Activated CD8-positive, alpha-beta T cell treated with anti-CD3 and anti-CD28 coated beads for 36 hours (primary cell): ENCODE data around the gene RIN1. TPM values are rescaled to one million over a fixed set of nuclear protein-coding genes. Genes with fewer than 3 reads are reported as not detected.

Source experiments
- ATAC-seq: fragments of 200-7000 bp; cut with Tn5 transposase; one replicate; pipeline ENCODE4 v1.10.0; 2021; ENCODE audit warnings: mild to moderate bottlenecking, moderate library complexity
- CTCF ChIA-PET: fragments of 350-600 bp; sonication (Branson Sonifier 250); formaldehyde crosslinking; loops from one replicate; lab custom pipeline; 2021; ENCODE audit warnings: antibody characterized with exemption; lab: Charles Lee
- POLR2A ChIA-PET: fragments of 350-600 bp; sonication (Branson Sonifier 250); formaldehyde crosslinking; loops from one replicate; lab custom pipeline; 2021; ENCODE audit warnings: antibody characterized with exemption; lab: Charles Lee
- DNase-seq: peaks from one replicate; pipeline ENCODE4 v3.0.0-alpha.2; 2020
- H3K27ac Mint-ChIP-seq: one replicate; pipeline ENCODE4 v1.8.0; 2021; ENCODE audit warnings: mild to moderate bottlenecking, mixed read lengths
- H3K27me3 Mint-ChIP-seq: one replicate; pipeline ENCODE4 v1.8.0; 2021; ENCODE audit warnings: mixed read lengths
- H3K36me3 Mint-ChIP-seq: one replicate; pipeline ENCODE4 v1.8.0; 2021; ENCODE audit warnings: low read depth, mixed read lengths
- H3K4me1 Mint-ChIP-seq: one replicate; pipeline ENCODE4 v1.8.0; 2021; ENCODE audit warnings: low read depth, mixed read lengths
- H3K4me3 Mint-ChIP-seq: one replicate; pipeline ENCODE4 v1.8.0; 2021; ENCODE audit warnings: mild to moderate bottlenecking, moderate library complexity, mixed read lengths
- H3K9me3 Mint-ChIP-seq: one replicate; pipeline ENCODE4 v1.8.0; 2021; ENCODE audit warnings: mixed read lengths
- intact Hi-C: fragments of 100-400 bp; cut with micrococcal nuclease; formaldehyde crosslinking; loops from one replicate; pipeline ENCODE4 v1.10.0; 2022
- total RNA-seq, 2 experiments: library from RNA; stranded (reverse); gene quantifications; one replicate each; pipeline ENCODE4 v1.2.3, GENCODE V29; 2021
- TF ChIP-seq, protein P1 (sequence below): fragments of 200-600 bp; IDR thresholded peaks from one replicate; pipeline ENCODE4 v1.8.0; 2022; ENCODE audit warnings: antibody characterized with exemption, mild to moderate bottlenecking

Gene RIN1
- total RNA-seq, 2 experiments from 2014 or later, result 1.1 to 1.6 TPM

DNA sequence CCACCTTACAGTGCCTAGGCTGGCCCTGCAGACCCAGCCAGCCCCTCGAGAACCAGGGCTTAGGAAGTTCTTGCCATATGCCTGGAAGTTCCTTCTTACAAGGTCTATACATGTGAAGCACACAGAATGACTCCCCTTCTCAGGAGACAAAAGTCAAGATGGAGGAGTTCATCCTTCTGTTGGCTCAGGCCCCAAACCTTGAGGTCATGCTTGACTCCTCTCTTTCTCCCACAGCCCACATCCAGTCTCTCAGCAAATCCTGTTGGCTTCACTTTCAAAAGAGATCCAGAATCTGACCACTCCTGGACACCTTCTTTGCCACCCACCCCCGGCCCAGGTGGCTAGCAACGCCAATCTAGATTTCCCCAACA is 17.6 kb downstream of the RIN1 start:
- H3K36me3 Mint-ChIP-seq, result peaks cover 12% of the 10 kb centered on the region
- TF ChIP-seq, protein P1, sequence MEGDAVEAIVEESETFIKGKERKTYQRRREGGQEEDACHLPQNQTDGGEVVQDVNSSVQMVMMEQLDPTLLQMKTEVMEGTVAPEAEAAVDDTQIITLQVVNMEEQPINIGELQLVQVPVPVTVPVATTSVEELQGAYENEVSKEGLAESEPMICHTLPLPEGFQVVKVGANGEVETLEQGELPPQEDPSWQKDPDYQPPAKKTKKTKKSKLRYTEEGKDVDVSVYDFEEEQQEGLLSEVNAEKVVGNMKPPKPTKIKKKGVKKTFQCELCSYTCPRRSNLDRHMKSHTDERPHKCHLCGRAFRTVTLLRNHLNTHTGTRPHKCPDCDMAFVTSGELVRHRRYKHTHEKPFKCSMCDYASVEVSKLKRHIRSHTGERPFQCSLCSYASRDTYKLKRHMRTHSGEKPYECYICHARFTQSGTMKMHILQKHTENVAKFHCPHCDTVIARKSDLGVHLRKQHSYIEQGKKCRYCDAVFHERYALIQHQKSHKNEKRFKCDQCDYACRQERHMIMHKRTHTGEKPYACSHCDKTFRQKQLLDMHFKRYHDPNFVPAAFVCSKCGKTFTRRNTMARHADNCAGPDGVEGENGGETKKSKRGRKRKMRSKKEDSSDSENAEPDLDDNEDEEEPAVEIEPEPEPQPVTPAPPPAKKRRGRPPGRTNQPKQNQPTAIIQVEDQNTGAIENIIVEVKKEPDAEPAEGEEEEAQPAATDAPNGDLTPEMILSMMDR, result no peak
- H3K9me3 Mint-ChIP-seq, result peaks cover 6% of the 10 kb centered on the region
- no peaks in the 10 kb centered on the region for H3K27me3 Mint-ChIP-seq
- peaks cover 61% of the 10 kb centered on the region for H3K4me1 Mint-ChIP-seq
- peak overlapping the region; percentile 80 for H3K4me3 Mint-ChIP-seq
- ChIA-PET CTCF (interaction anchor here (0.7 to 10.2 kb wide), 4 partner anchors 8 to 96 kb away, joined by 3 to 149 read pairs (median 72); partner anchors contain the start of gene RIN1), POLR2A (interaction anchor here (0.9 to 6.9 kb wide), 7 partner anchors 8 to 38 kb away, joined by 3 to 38 read pairs (median 6); partner anchors contain the start of genes BRMS1, RIN1 and YIF1A)
- H3K27ac Mint-ChIP-seq, result peak overlapping the region; percentile 96
- ATAC-seq (no peak), DNase-seq (no peak)
- intact Hi-C loops, result no loop called here

DNA sequence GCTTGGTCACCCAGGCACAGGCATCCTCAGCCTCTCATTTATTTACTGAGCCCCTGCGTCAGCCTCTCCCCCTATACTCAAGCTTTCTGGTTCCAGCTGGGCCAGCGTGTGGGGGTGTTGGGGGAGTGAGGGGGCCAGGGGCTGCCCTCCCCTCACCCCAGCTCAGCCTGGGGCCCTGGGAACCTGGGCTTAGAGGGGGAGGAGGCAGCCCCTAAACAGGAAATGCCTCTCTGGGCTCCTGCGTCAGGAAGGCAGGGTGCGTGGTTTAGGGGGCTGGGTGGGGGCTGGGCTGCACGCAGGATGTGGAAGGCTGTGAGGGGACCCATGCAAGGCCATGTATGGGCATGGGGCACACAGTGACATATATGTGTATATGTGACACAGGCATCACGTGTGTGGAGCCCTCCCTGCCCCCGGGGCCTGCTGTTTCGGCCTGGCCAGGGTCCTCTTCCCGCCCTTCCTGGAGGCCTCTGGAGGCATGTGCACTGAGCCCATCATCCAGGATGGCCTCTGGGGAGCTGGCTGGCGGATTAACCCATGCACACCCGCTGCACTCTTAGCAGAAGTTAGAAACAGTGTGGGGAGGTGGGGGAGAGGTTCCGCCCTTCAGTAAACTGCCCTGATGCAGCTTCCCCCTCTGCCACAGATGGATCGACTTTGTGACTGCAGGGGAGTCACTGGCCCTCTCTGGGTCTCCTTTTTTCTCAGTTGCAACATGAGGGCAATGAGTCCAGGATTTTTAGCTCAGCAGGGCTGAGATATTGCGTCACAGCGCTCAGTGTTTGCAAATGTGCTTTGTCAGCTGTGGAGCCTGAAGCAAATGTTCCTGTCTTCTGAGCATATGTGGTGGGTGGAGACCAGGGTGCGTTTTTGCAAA is 18.3 kb downstream of the RIN1 start:
- Mint-ChIP-seq H3K4me3 (peak overlapping the region; percentile 80), H3K9me3 (peaks cover 6% of the 10 kb centered on the region), H3K36me3 (peaks cover 12% of the 10 kb centered on the region), H3K4me1 (peaks cover 56% of the 10 kb centered on the region), H3K27ac (peak overlapping the region; percentile 96), H3K27me3 (no peaks in the 10 kb centered on the region)
- ChIA-PET CTCF (interaction anchor here (0.7 to 10.2 kb wide), 7 partner anchors 9 to 95 kb away, joined by 3 to 149 read pairs (median 3); partner anchors contain the start of gene RIN1), POLR2A (interaction anchor here (0.7 to 6.9 kb wide), 9 partner anchors 9 to 428 kb away, joined by 3 to 38 read pairs (median 4); partner anchors contain the start of genes BRMS1, CCDC85B, RIN1 and YIF1A)
- TF ChIP-seq, protein P1, result no peak
- peak; percentile 95 for DNase-seq
- peak; percentile 75 for ATAC-seq
- intact Hi-C loops, result no loop called here

DNA sequence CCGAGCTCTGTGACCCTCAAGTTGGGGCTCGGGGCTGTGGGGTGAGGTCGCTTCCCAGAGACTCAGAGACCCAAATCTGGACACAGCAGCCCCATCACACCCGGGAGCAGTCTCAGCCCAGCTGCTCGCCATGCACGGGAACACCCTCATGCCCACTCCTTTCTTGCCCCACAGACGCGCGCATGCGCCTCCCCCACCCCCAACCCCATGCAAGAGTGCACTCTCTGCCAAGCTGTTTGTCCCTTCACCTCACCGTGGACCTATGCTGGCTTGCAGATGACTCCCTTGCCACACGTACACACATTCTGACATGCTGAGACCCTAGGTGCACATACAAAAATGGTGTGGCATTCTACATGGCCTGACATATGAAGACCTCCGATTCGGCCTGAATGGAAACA is 18.9 kb downstream of the RIN1 start:
- DNase-seq (peak; percentile 82), ATAC-seq (peak; percentile 17)
- intact Hi-C loops, result no loop called here
- H3K4me1 Mint-ChIP-seq, result peaks cover 52% of the 10 kb centered on the region
- ChIA-PET CTCF (interaction anchor here (1.0 to 10.2 kb wide), 6 partner anchors 9 to 69 kb away, joined by 3 to 149 read pairs (median 8); partner anchors contain the start of gene RIN1), POLR2A (interaction anchor here (0.5 to 6.9 kb wide), 12 partner anchors 9 to 484 kb away, joined by 3 to 38 read pairs (median 3); partner anchors contain the start of genes B4GAT1, BRMS1, CCDC85B and RIN1)
- no peaks in the 10 kb centered on the region for H3K27me3 Mint-ChIP-seq
- TF ChIP-seq, protein P1, result no peak
- peak overlapping the region; percentile 96 for H3K27ac Mint-ChIP-seq
- H3K4me3 Mint-ChIP-seq, result peak overlapping the region; percentile 80
- H3K36me3 Mint-ChIP-seq, result peaks cover 12% of the 10 kb centered on the region
- H3K9me3 Mint-ChIP-seq, result peaks cover 6% of the 10 kb centered on the region

GRCh38 chr11:66316849-66317251 is 19.4 kb downstream of the RIN1 start, which contains the start of gene CD248:
CD248 (minus strand) TSS chr11:66317044; CDS start chr11:66317027, 17 bp downstream.
- peaks cover 49% of the 10 kb centered on the region for H3K4me1 Mint-ChIP-seq
- ChIA-PET POLR2A (interaction anchor here (0.5 to 6.9 kb wide), 7 partner anchors 10 to 484 kb away, joined by 3 to 38 read pairs (median 3); partner anchors contain the start of genes B4GAT1, BRMS1, RIN1 and SNX32), CTCF (interaction anchor here (1.0 to 10.2 kb wide), 5 partner anchors 10 to 69 kb away, joined by 3 to 149 read pairs (median 12); partner anchors contain the start of gene RIN1)
- peaks cover 6% of the 10 kb centered on the region for H3K9me3 Mint-ChIP-seq
- intact Hi-C loops, result no loop called here
- H3K27ac Mint-ChIP-seq, result peak within 1 kb of the TSS; percentile 97
- peak within 1 kb of the TSS; percentile 80 for H3K4me3 Mint-ChIP-seq
- ATAC-seq (no peak), DNase-seq (peak; percentile 56)
- TF ChIP-seq, protein P1, result no peak
- H3K27me3 Mint-ChIP-seq, result no peaks in the 10 kb centered on the region
- H3K36me3 Mint-ChIP-seq, result peaks cover 12% of the 10 kb centered on the region
